WTC11 (cell line): ENCODE measurements around the gene CRK. TPM values are rescaled to one million over a fixed set of nuclear protein-coding genes. Genes with fewer than 3 reads are reported as not detected.

Experiments
- ATAC-seq: fragments of 200-7000 bp; cut with Tn5 transposase; 2 replicates; pipeline ENCODE4 v1.10.0; 2021; ENCODE audit warnings: mild to moderate bottlenecking, moderate library complexity
- CTCF ChIA-PET: fragments of 300-600 bp; sonication (Branson Sonifier 250); formaldehyde crosslinking; loops from one replicate; lab custom pipeline; 2021; ENCODE audit warnings: antibody characterized with exemption; lab: Charles Lee
- POLR2A ChIA-PET: fragments of 350-600 bp; sonication (Branson Sonifier 250); formaldehyde crosslinking; loops from one replicate; lab custom pipeline; 2021; ENCODE audit warnings: antibody characterized with exemption; lab: Charles Lee
- DNase-seq: peaks from one replicate; pipeline ENCODE4 v3.0.0; 2021; ENCODE audit warnings: low spot score
- H3K27ac Mint-ChIP-seq: 2 replicates; pipeline ENCODE4 v1.8.0; 2021; ENCODE audit warnings: mixed read lengths
- H3K27me3 Mint-ChIP-seq: 2 replicates; pipeline ENCODE4 v1.8.0; 2021; ENCODE audit warnings: low read depth, mild to moderate bottlenecking, moderate library complexity, mixed read lengths
- H3K36me3 Mint-ChIP-seq: 2 replicates; pipeline ENCODE4 v1.8.0; 2021; ENCODE audit warnings: mixed read lengths
- H3K4me1 Mint-ChIP-seq: 2 replicates; pipeline ENCODE4 v1.8.0; 2022; ENCODE audit warnings: mixed read lengths
- H3K4me3 Mint-ChIP-seq: 2 replicates; pipeline ENCODE4 v1.8.0; 2021; ENCODE audit warnings: mild to moderate bottlenecking, moderate library complexity, mixed read lengths
- H3K9me3 Mint-ChIP-seq: 2 replicates; pipeline ENCODE4 v1.8.0; 2021; ENCODE audit warnings: mixed read lengths
- AR ChIP-seq: fragments of 250-450 bp; sonication (Bioruptor Pico); IDR thresholded peaks from 2 replicates; pipeline ENCODE4 v1.9.0; 2021; ENCODE audit warnings: mild to moderate bottlenecking
- CREB1 ChIP-seq: sonication (generic); formaldehyde crosslinking; IDR thresholded peaks from 2 replicates; pipeline ENCODE4 v1.8.0; 2023; ENCODE audit warnings: mild to moderate bottlenecking, missing genetic modification reagents
- CTCF ChIP-seq: fragments of 200-600 bp; IDR thresholded peaks from 2 replicates; pipeline ENCODE4 v1.8.0; 2022; ENCODE audit warnings: antibody characterized with exemption
- E2F5 ChIP-seq: sonication (generic); formaldehyde crosslinking; IDR thresholded peaks from 2 replicates; pipeline ENCODE4 v1.8.1; 2022; ENCODE audit warnings: mild to moderate bottlenecking, moderate library complexity, missing genetic modification reagents
- EMX1 ChIP-seq: fragments of 250-450 bp; sonication (Bioruptor Pico); IDR thresholded peaks from 2 replicates; pipeline ENCODE4 v1.8.0; 2021; ENCODE audit warnings: mild to moderate bottlenecking
- FOXJ3 ChIP-seq: sonication (generic); formaldehyde crosslinking; IDR thresholded peaks from 2 replicates; pipeline ENCODE4 v1.9.0; 2021; ENCODE audit warnings: missing genetic modification reagents, mild to moderate bottlenecking, borderline replicate concordance
- FOXK1 ChIP-seq: sonication (generic); formaldehyde crosslinking; IDR thresholded peaks from 2 replicates; pipeline ENCODE4 v1.8.0; 2022; ENCODE audit warnings: mild to moderate bottlenecking, moderate library complexity, missing genetic modification reagents
- GRHL2 ChIP-seq: fragments of 250-450 bp; sonication (Bioruptor Pico); IDR thresholded peaks from 2 replicates; pipeline ENCODE4 v1.8.0; 2022; ENCODE audit warnings: mild to moderate bottlenecking, moderate library complexity; ENCODE audit not compliant: insufficient replicate concordance, severe bottlenecking
- GTF2I ChIP-seq: fragments of 250-450 bp; sonication (Bioruptor Pico); conservative IDR thresholded peaks from 2 replicates; pipeline ENCODE4 v1.4.0; 2021; ENCODE audit warnings: mild to moderate bottlenecking
- HMGA2 ChIP-seq: fragments of 250-450 bp; sonication (Bioruptor Pico); IDR thresholded peaks from 2 replicates; pipeline ENCODE4 v1.4.0; 2021; ENCODE audit warnings: mild to moderate bottlenecking, moderate library complexity
- NFATC4 ChIP-seq: fragments of 250-450 bp; sonication (Bioruptor Pico); IDR thresholded peaks from 2 replicates; pipeline ENCODE4 v1.9.0; 2021; ENCODE audit warnings: mild to moderate bottlenecking
- NFE2L1 ChIP-seq: sonication (generic); formaldehyde crosslinking; IDR thresholded peaks from 2 replicates; pipeline ENCODE4 v1.8.1; 2023; ENCODE audit warnings: missing genetic modification reagents
- NFYB ChIP-seq: sonication (generic); formaldehyde crosslinking; conservative IDR thresholded peaks from 2 replicates; pipeline ENCODE4 v1.8.0; 2022; ENCODE audit warnings: low read depth, missing genetic modification reagents
- NR3C1 ChIP-seq: sonication (generic); formaldehyde crosslinking; conservative IDR thresholded peaks from 2 replicates; pipeline ENCODE4 v1.8.1; 2023; ENCODE audit warnings: low read depth, mild to moderate bottlenecking, missing genetic modification reagents
- PREB ChIP-seq: sonication (generic); formaldehyde crosslinking; IDR thresholded peaks from 2 replicates; pipeline ENCODE4 v1.8.1; 2022; ENCODE audit warnings: mild to moderate bottlenecking, missing genetic modification reagents, moderate library complexity, borderline replicate concordance
- RELA ChIP-seq: sonication (generic); formaldehyde crosslinking; IDR thresholded peaks from 2 replicates; pipeline ENCODE4 v1.8.1; 2022; ENCODE audit warnings: missing genetic modification reagents, mild to moderate bottlenecking, borderline replicate concordance
- RORB ChIP-seq: fragments of 250-450 bp; sonication (Bioruptor Pico); IDR thresholded peaks from 2 replicates; pipeline ENCODE4 v1.9.0; 2021; ENCODE audit warnings: mild to moderate bottlenecking
- SMAD3 ChIP-seq: sonication (generic); formaldehyde crosslinking; IDR thresholded peaks from 2 replicates; pipeline ENCODE4 v1.8.0; 2022; ENCODE audit warnings: missing genetic modification reagents, mild to moderate bottlenecking, borderline replicate concordance
- SOX15 ChIP-seq: fragments of 250-450 bp; sonication (Bioruptor Pico); IDR thresholded peaks from 2 replicates; pipeline ENCODE4 v1.9.0; 2021; ENCODE audit warnings: mild to moderate bottlenecking
- TEAD1 ChIP-seq: sonication (generic); formaldehyde crosslinking; IDR thresholded peaks from 2 replicates; pipeline ENCODE4 v1.8.0; 2022; ENCODE audit warnings: mild to moderate bottlenecking, missing genetic modification reagents
- TEAD4 ChIP-seq: sonication (generic); formaldehyde crosslinking; IDR thresholded peaks from 2 replicates; pipeline ENCODE4 v1.8.0; 2022; ENCODE audit warnings: mild to moderate bottlenecking, missing genetic modification reagents
- ZNF263 ChIP-seq: sonication (generic); formaldehyde crosslinking; IDR thresholded peaks from 2 replicates; pipeline ENCODE4 v1.8.1; 2022; ENCODE audit warnings: low read depth, mild to moderate bottlenecking, moderate library complexity, missing genetic modification reagents
- ZNF532 ChIP-seq: fragments of 250-450 bp; sonication (Bioruptor Pico); IDR thresholded peaks from 2 replicates; pipeline ENCODE4 v1.9.0; 2021; ENCODE audit warnings: mild to moderate bottlenecking, borderline replicate concordance
- ZNF671 ChIP-seq: fragments of 250-450 bp; sonication (Bioruptor Pico); IDR thresholded peaks from 2 replicates; pipeline ENCODE4 v1.8.0; 2021; ENCODE audit warnings: mild to moderate bottlenecking
- ZSCAN18 ChIP-seq: fragments of 250-450 bp; sonication (Bioruptor Pico); IDR thresholded peaks from 2 replicates; pipeline ENCODE4 v2.1.2; 2022; ENCODE audit warnings: mild to moderate bottlenecking, moderate library complexity
- total RNA-seq: library from RNA; stranded (reverse); gene quantifications from 3 replicates; pipeline ENCODE4 v1.2.3, GENCODE V29; 2021

The CRK gene
- total RNA-seq, 1 experiment from 2014 or later = 45.2 TPM

- peak; percentile 63; the same call in 1 of the 2 replicates for TF ChIP-seq FOXK1 (CRISPR knock-in tag)
- peak; percentile 79 for TF ChIP-seq E2F5 (CRISPR knock-in tag)
- peak; percentile 29; the same call in 1 of the 2 replicates for TF ChIP-seq ZNF263 (CRISPR knock-in tag)
- TF ChIP-seq HMGA2 (CRISPR knock-in tag) = no peak
- TF ChIP-seq NFE2L1 = no peak
- peak; percentile 94; the same call in 1 of the 2 replicates for TF ChIP-seq NR3C1 (CRISPR knock-in tag)
- no peak for TF ChIP-seq RELA
- TF ChIP-seq AR (CRISPR knock-in tag) = no peak
- TF ChIP-seq RORB (CRISPR knock-in tag) = no peak
- TF ChIP-seq ZNF671 = no peak
- TF ChIP-seq SMAD3 (CRISPR knock-in tag) = no peak
Observed at GRCh38 chr17:1455797-1456599, at the start of gene CRK (continued).

- Mint-ChIP-seq H3K9me3 (no peaks in the 10 kb centered on the region), H3K4me3 (no peak overlapping the region), H3K27me3 (no peaks in the 10 kb centered on the region), H3K27ac (peak overlapping the region; percentile 58; the same call in 1 of the 2 replicates), H3K36me3 (no peaks in the 10 kb centered on the region), H3K4me1 (no peaks in the 10 kb centered on the region)
- ChIA-PET CTCF (interaction anchor here (0.6 to 3.2 kb wide), 4 partner anchors 10 to 163 kb away, joined by 3 to 22 read pairs (median 5); partner anchors contain the start of gene INPP5K), POLR2A (interaction anchor here (1.1 kb wide), 1 partner anchor 13 kb away, joined by 3 read pairs; the partner anchor contains the start of gene MYO1C)
- DNase-seq (no peak), ATAC-seq (no peak)
- TF ChIP-seq NFYB (CRISPR knock-in tag) = no peak
- no peak for TF ChIP-seq ZNF532 (CRISPR knock-in tag)
- TF ChIP-seq CTCF = no peak
- TF ChIP-seq PREB (CRISPR knock-in tag) = no peak
- no peak for TF ChIP-seq FOXJ3
- TF ChIP-seq TEAD1 (CRISPR knock-in tag) = no peak
- no peak for TF ChIP-seq EMX1 (CRISPR knock-in tag)
- TF ChIP-seq CREB1 (CRISPR knock-in tag) = no peak
- TF ChIP-seq GRHL2 (CRISPR knock-in tag) = no peak
- TF ChIP-seq SOX15 (CRISPR knock-in tag) = no peak
- TF ChIP-seq NFATC4 = no peak
- TF ChIP-seq TEAD4 = no peak
- TF ChIP-seq ZSCAN18 (CRISPR knock-in tag) = no peak
- no peak for TF ChIP-seq GTF2I (CRISPR knock-in tag)
Observed at GRCh38 chr17:1505586-1505985, 49.6 kb upstream of the CRK start.
